GM19043 (cell line): ENCODE data around the gene FKBP5.
"Not testable (repeated sequence)": the region's sequence is repeated elsewhere in the genome, so short reads cannot be mapped to it uniquely, and the experiment has no call there.

Experiments used
- ATAC-seq: cut with Tn5 transposase; IDR thresholded peaks from one replicate; pipeline ENCODE4 v1.9.1; 2021; ENCODE audit warnings: low read depth; ENCODE audit not compliant: unreplicated experiment

Gene FKBP5

DNA sequence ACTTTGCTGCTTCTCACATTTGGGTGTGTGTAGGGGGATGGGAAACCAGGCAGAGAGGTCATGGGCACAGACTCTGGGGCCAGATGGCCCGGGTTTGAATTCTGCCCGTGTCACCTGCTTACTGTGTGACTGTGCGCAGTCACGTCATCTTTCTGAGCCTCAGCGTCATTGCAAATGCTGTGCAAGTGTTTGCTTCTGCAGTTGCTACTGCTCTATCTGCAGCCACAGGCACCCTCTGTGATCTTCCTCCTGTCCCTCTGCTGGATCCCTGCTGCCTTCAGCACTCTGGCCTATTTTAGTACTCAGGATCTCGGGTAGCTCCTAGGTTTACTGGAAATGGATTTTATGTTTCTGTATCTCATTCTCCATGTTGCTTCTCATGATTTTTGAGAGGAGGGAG, 135.4 kb downstream of the FKBP5 start:
- no peak for ATAC-seq

GRCh38 chr6:35552285-35552917, 136.3 kb downstream of the FKBP5 start:
- ATAC-seq: no peak

GRCh38 chr6:35550437-35550836, 138.3 kb downstream of the FKBP5 start:
- no peak for ATAC-seq

GRCh38 chr6:35547676-35548075, 141.0 kb downstream of the FKBP5 start:
- no peak for ATAC-seq

- ATAC-seq: no peak
These were observed 143.8 kb downstream of the FKBP5 start for GRCh38 chr6:35544769-35545361.

- ATAC-seq: no peak
These were observed 145.1 kb downstream of the FKBP5 start for GRCh38 chr6:35543459-35544193.

GRCh38 chr6:35541836-35542235, 146.9 kb downstream of the FKBP5 start:
- no peak for ATAC-seq

DNA sequence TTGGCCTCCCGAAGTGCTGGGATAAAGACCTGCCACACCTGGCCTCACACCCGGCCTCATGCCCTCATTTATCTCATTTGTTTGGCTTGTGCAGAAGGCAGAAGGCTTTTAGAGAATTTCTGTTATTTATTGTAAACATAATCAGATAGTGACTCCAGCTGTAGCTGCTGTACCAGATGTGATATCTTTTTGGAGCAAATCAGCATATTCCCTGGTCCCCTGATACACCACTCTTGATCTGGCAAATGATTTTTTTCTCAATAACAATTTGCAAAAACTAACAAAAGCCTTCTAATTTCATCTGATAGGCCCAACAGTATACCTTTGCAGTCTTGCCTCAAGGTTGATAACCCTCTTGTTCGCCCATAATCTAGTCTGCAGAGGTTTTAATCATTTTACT, 149.5 kb downstream of the FKBP5 start:
- ATAC-seq: no peak

DNA sequence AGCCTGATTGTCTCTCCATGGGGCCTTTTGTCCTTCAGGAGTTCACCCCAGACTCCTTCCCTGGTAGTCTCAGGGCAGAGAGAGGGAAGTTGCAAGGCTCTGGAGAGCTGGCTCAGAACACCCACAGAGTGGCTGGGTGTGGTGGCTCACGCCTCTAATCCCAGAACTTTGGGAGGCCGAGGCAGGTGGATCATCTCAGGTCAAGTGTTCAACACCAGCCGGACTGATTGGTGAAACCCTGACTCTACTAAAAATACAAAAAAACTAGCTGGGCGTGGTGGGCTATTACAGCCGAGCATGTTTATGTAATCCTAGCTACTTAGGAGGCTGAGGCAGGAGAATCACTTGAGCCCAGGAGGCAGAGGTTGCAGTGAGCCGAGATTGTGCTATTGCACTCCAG, 152.9 kb downstream of the FKBP5 start:
- ATAC-seq: not testable (repeated sequence)

GRCh38 chr6:35534407-35535170, 154.1 kb downstream of the FKBP5 start:
- no peak for ATAC-seq

DNA sequence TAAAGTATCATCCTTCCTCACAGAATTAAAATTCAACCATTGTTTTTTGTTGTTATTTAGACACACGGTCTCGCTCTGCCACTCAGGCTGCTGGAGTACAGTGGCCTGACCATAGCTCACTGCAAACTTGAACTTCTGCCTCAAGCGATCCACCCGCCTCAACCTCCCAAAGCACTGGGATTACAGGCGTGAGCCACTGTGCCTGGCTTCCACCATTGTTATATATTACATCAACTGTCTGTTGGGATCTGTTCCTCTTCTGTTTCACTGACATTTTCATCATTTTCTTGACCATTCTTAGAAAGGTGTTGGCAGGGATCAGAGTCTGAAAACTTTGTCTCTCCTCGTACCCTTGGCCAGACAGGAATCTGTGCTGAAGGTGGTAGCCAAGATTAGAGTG, 154.7 kb downstream of the FKBP5 start:
- no peak for ATAC-seq

DNA sequence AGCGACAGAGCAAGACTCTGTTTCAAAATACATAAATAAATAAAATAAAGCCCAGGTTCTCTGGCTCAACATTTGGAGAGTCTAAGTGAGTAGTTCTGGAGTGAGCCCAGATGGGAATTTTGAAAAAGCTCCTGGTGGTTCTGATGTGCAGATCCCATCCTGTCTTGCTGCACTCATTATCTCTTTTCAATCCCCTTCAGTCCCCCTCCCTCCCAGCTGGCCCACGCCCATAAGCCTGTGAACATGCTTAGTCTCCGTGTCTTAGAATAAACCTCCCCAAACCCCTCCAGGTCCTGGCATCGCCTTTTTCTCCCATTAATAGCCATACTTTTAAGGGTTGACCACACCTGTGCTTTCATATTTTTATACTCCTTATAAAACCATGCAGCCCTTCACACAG, 156.6 kb downstream of the FKBP5 start:
- ATAC-seq: no peak

DNA sequence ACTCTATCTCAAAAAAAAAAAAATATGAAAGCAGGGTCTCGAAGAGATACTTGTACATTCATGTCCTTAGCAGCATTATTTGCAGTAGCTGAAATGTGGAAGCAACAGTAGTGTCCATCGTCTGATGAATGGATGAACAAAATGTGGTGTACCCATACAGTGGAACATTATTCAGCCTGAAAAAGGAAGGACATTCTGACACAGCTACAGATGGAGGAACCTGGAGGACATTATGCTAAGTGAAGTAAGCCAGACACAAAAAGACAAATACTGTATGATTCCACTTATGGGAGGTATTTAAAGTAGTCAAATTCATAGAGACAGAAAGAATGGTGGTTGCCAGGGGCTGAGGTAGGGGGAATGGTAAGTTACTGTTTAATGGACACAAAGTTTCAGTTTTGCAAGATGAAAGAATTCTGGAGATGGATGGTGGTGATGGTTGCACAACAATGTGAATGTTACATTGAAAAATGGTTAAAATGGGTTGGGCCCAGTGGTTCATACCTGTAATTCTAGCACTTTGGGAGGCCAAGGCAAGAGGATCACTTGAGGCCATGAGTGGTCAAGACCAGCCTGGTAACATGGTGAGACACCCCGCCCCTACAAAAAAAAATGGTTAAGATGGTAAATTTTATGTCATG, 164.2 kb downstream of the FKBP5 start:
- ATAC-seq: no peak
